SK-N-MC (cell line): Measurements from ENCODE around the gene CTU1.

ENCODE experiments used
- DNase-seq: peaks from one replicate; pipeline ENCODE4 v3.0.0-alpha.2; 2011; ENCODE audit warnings: low read depth, low spot score
- H3K27ac ChIP-seq: fragments of 200-600 bp; sonication (generic); 2 replicates; pipeline ENCODE4 v1.5.1; 2016; ENCODE audit warnings: mixed run types
- H3K36me3 ChIP-seq: fragments of 200-600 bp; sonication (generic); 2 replicates; pipeline ENCODE4 v1.6.1; 2017; ENCODE audit warnings: antibody characterized with exemption, low read length, mixed read lengths; ENCODE audit not compliant: insufficient read depth
- H3K4me3 ChIP-seq: fragments of 200-600 bp; sonication (generic); 2 replicates; pipeline ENCODE4 v1.5.1; 2016
- H3K9ac ChIP-seq: fragments of 200-600 bp; sonication (generic); 2 replicates; pipeline ENCODE4 v1.8.0; 2017; ENCODE audit warnings: mixed run types, mixed read lengths; ENCODE audit not compliant: insufficient read length
- H3K9me3 ChIP-seq: fragments of 200-600 bp; sonication (generic); 2 replicates; pipeline ENCODE4 v1.6.1; 2017; ENCODE audit warnings: low read depth, mild to moderate bottlenecking, antibody characterized with exemption, low read length, moderate library complexity, mixed read lengths
- EZH2 ChIP-seq: fragments of 200-600 bp; sonication (generic); IDR thresholded peaks from one replicate; pipeline ENCODE4 v1.6.1; 2017; ENCODE audit warnings: antibody characterized with exemption
- FOXP2 ChIP-seq: optimal IDR thresholded peaks from 2 replicates; pipeline ENCODE3; 2011; ENCODE audit warnings: mild to moderate bottlenecking, moderate library complexity; ENCODE audit not compliant: insufficient read depth; ENCODE audit errors: extremely low read length, control extremely low read depth
- POLR2AphosphoS5 ChIP-seq: IDR thresholded peaks from 2 replicates; pipeline ENCODE4 v1.6.1; 2012; ENCODE audit warnings: mild to moderate bottlenecking, low read depth, low read length, borderline replicate concordance

Gene CTU1

GRCh38 chr19:51136851-51137551, 28.8 kb upstream of the CTU1 start:
- Histone ChIP-seq H3K4me3 (no peak overlapping the region), H3K9me3 (no peaks in the 10 kb centered on the region), H3K36me3 (no peaks in the 10 kb centered on the region), H3K27ac (no peak overlapping the region), H3K9ac (no peak overlapping the region)
- DNase-seq = no peak
- no peak for TF ChIP-seq FOXP2
- TF ChIP-seq POLR2AphosphoS5 = no peak
- no peak for TF ChIP-seq EZH2

GRCh38 chr19:51135986-51136762, 28.0 kb upstream of the CTU1 start:
- no peak for DNase-seq
- TF ChIP-seq FOXP2 (no peak), POLR2AphosphoS5 (no peak), EZH2 (no peak)
- Histone ChIP-seq H3K36me3 (no peaks in the 10 kb centered on the region), H3K9ac (no peak overlapping the region), H3K27ac (no peak overlapping the region), H3K4me3 (no peak overlapping the region), H3K9me3 (no peaks in the 10 kb centered on the region)

GRCh38 chr19:51135004-51135403, 26.8 kb upstream of the CTU1 start:
- TF ChIP-seq EZH2 (no peak), FOXP2 (no peak), POLR2AphosphoS5 (no peak)
- Histone ChIP-seq H3K36me3 (no peaks in the 10 kb centered on the region), H3K9ac (no peak overlapping the region), H3K9me3 (no peaks in the 10 kb centered on the region), H3K4me3 (no peak overlapping the region), H3K27ac (no peak overlapping the region)
- no peak for DNase-seq

- Histone ChIP-seq H3K9me3 (no peaks in the 10 kb centered on the region), H3K9ac (no peak overlapping the region), H3K4me3 (no peak overlapping the region), H3K27ac (no peak overlapping the region), H3K36me3 (no peaks in the 10 kb centered on the region)
- no peak for DNase-seq
- TF ChIP-seq EZH2 (no peak), POLR2AphosphoS5 (no peak), FOXP2 (no peak)
Measured at GRCh38 chr19:51131780-51132680, 23.8 kb upstream of the CTU1 start.

GRCh38 chr19:51129716-51130115, 21.5 kb upstream of the CTU1 start:
- no peak for DNase-seq
- Histone ChIP-seq H3K9ac (no peak overlapping the region), H3K4me3 (no peak overlapping the region), H3K27ac (no peak overlapping the region), H3K36me3 (no peaks in the 10 kb centered on the region), H3K9me3 (no peaks in the 10 kb centered on the region)
- TF ChIP-seq FOXP2 (no peak), EZH2 (no peak), POLR2AphosphoS5 (no peak)

- Histone ChIP-seq H3K27ac (no peak overlapping the region), H3K4me3 (no peak overlapping the region), H3K36me3 (no peaks in the 10 kb centered on the region), H3K9me3 (no peaks in the 10 kb centered on the region), H3K9ac (no peak overlapping the region)
- TF ChIP-seq FOXP2 = no peak
- TF ChIP-seq EZH2 = no peak
- TF ChIP-seq POLR2AphosphoS5 = no peak
- DNase-seq = no peak
Measured at GRCh38 chr19:51128227-51128626, 20.0 kb upstream of the CTU1 start.

- H3K4me3 ChIP-seq = no peak overlapping the region
- TF ChIP-seq POLR2AphosphoS5 (no peak), FOXP2 (no peak), EZH2 (no peak)
- no peak for DNase-seq
- no peak overlapping the region for H3K9ac ChIP-seq
- no peak overlapping the region for H3K27ac ChIP-seq
- no peaks in the 10 kb centered on the region for H3K36me3 ChIP-seq
- H3K9me3 ChIP-seq = no peaks in the 10 kb centered on the region
Measured at GRCh38 chr19:51127755-51128154, 19.5 kb upstream of the CTU1 start.

GRCh38 chr19:51127032-51127431, 18.8 kb upstream of the CTU1 start:
- Histone ChIP-seq H3K9ac (no peak overlapping the region), H3K27ac (no peak overlapping the region)

More at GRCh38 chr19:51127032-51127431, 18.8 kb upstream of the CTU1 start:
- TF ChIP-seq POLR2AphosphoS5 (no peak), FOXP2 (no peak), EZH2 (no peak)
- no peaks in the 10 kb centered on the region for H3K9me3 ChIP-seq
- no peak overlapping the region for H3K4me3 ChIP-seq
- H3K36me3 ChIP-seq = no peaks in the 10 kb centered on the region
- DNase-seq = no peak
